Memory B cell (primary cell): ENCODE measurements around the gene UBE2D2.

Experiments used
- ATAC-seq: fragments of 150-1000 bp; cut with Tn5 transposase; 2 replicates; pipeline ENCODE4 v1.10.0; 2021; ENCODE audit warnings: low read depth, mild to moderate bottlenecking, moderate library complexity
- DNase-seq, 2 donors: peaks; one replicate each; pipeline ENCODE4 v3.0.0; 2022; ENCODE audit warnings: low spot score in 2 of 2
- H3K27ac Mint-ChIP-seq: one replicate; pipeline ENCODE4 v1.8.0; 2022; ENCODE audit warnings: mild to moderate bottlenecking, moderate library complexity, mixed read lengths
- H3K27me3 Mint-ChIP-seq: one replicate; pipeline ENCODE4 v1.8.0; 2022; ENCODE audit warnings: mixed read lengths
- H3K36me3 Mint-ChIP-seq: one replicate; pipeline ENCODE4 v1.8.0; 2022; ENCODE audit warnings: mild to moderate bottlenecking, mixed read lengths
- H3K4me1 Mint-ChIP-seq: one replicate; pipeline ENCODE4 v1.8.0; 2022; ENCODE audit warnings: mixed read lengths
- H3K4me3 Mint-ChIP-seq: one replicate; pipeline ENCODE4 v1.8.0; 2022; ENCODE audit warnings: mild to moderate bottlenecking, moderate library complexity, mixed read lengths
- H3K9me3 Mint-ChIP-seq: one replicate; pipeline ENCODE4 v1.8.0; 2022; ENCODE audit warnings: mixed read lengths

The UBE2D2 gene

GRCh38 chr5:139665626-139666025, 104.5 kb downstream of the UBE2D2 start:
- Mint-ChIP-seq H3K27me3 (no peaks in the 10 kb centered on the region), H3K36me3 (no peaks in the 10 kb centered on the region), H3K4me3 (no peak overlapping the region), H3K27ac (peak overlapping the region; percentile 80), H3K9me3 (no peaks in the 10 kb centered on the region), H3K4me1 (peaks cover 78% of the 10 kb centered on the region)
- ATAC-seq, result no peak
- no peak for DNase-seq

DNA sequence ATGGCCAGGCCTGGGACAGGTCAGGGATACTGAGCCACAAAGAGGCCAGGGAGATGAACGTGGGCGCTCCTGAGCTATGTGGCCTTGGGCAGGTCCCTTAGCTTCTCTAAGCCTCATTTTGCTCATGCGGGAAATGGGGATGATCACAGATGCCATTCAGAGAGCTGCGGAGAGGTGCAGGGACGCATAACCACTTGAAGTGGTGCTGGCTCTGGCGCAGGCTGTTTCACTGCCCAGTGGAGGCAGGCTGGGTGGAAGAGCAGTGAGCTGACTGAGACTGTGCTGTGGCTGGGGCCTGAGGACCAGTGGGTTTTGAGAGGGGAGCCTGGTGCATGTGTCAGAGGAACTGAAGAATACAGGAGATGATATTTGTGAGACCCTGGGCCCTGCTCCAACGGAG, 105.4 kb downstream of the UBE2D2 start:
- no peak for ATAC-seq
- Mint-ChIP-seq H3K27ac (peak overlapping the region; percentile 80), H3K4me3 (peak overlapping the region; percentile 54), H3K4me1 (peaks cover 75% of the 10 kb centered on the region), H3K9me3 (no peaks in the 10 kb centered on the region), H3K27me3 (no peaks in the 10 kb centered on the region), H3K36me3 (no peaks in the 10 kb centered on the region)
- no peak for DNase-seq

DNA sequence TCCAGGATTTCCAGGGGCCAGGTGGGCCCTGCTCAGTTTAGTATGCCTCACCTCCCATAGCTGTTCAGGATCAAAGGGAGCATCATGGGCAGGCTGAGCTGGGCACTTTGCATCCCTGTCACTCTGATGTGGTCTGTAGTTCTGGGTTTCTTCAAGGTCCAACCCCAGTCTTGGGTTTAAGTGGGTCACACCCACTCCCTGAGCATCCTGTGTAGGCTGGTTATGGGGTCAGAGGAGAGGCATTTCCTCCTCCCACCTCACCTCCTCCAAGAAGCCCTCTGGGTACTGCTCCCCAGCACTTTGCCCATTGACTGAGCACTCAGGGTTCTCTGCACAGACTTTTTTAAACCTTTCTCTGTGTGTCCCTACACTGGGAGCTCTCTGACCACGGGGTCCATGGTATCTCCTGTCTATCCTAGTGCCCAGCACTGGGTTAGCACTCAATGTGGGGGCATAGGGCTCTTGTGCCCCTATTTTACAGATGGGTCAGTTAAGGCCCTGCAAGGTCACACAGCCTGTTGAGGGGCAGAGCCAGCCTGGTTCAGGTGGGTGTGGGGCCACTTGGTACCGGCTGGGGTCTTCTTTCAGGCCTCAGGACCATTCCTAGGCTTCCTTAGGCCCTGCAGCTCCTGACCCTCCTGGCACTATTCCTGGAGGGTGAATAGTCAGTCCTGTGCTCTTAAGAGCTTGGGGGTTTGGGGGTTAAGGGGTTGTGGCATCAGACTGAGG, 106.0 kb downstream of the UBE2D2 start:
- no peak for ATAC-seq

DNA sequence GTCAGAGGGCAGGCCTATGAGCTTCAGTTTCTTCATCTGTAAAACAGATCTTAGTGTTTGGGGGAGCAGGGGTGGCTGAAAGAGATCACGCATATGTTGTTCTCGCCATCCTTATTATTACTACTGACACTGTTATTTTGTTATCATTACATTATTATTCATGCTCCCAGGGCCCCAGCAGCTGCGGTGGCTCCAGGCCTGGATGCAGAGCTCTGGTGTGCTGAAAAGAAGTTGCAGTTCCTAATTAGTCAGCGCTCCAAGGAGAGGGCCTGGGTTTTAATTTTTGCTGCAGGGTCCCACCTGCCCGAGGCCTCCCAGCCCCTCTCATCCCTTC, 106.6 kb downstream of the UBE2D2 start:
- peak overlapping the region; percentile 92 for H3K27ac Mint-ChIP-seq
- H3K4me1 Mint-ChIP-seq, result peaks cover 73% of the 10 kb centered on the region
- H3K4me3 Mint-ChIP-seq, result peak overlapping the region; percentile 87
- no peaks in the 10 kb centered on the region for H3K27me3 Mint-ChIP-seq
- no peak for DNase-seq
- ATAC-seq, result no peak
- no peaks in the 10 kb centered on the region for H3K9me3 Mint-ChIP-seq
- no peaks in the 10 kb centered on the region for H3K36me3 Mint-ChIP-seq

More for the DNA sequence above, 106.0 kb downstream of the UBE2D2 start:
- Mint-ChIP-seq H3K4me1 (peaks cover 72% of the 10 kb centered on the region), H3K36me3 (no peaks in the 10 kb centered on the region), H3K27me3 (no peaks in the 10 kb centered on the region), H3K9me3 (no peaks in the 10 kb centered on the region), H3K27ac (peak overlapping the region; percentile 92), H3K4me3 (peak overlapping the region; percentile 87)
- DNase-seq, result no peak

- DNase-seq (no peak), ATAC-seq (peak; percentile 12)
- Mint-ChIP-seq H3K36me3 (no peaks in the 10 kb centered on the region), H3K9me3 (no peaks in the 10 kb centered on the region), H3K4me1 (peaks cover 72% of the 10 kb centered on the region), H3K4me3 (peak overlapping the region; percentile 87), H3K27ac (peak overlapping the region; percentile 92), H3K27me3 (no peaks in the 10 kb centered on the region)
Observed at GRCh38 chr5:139668064-139668880, 107.1 kb downstream of the UBE2D2 start.

DNA sequence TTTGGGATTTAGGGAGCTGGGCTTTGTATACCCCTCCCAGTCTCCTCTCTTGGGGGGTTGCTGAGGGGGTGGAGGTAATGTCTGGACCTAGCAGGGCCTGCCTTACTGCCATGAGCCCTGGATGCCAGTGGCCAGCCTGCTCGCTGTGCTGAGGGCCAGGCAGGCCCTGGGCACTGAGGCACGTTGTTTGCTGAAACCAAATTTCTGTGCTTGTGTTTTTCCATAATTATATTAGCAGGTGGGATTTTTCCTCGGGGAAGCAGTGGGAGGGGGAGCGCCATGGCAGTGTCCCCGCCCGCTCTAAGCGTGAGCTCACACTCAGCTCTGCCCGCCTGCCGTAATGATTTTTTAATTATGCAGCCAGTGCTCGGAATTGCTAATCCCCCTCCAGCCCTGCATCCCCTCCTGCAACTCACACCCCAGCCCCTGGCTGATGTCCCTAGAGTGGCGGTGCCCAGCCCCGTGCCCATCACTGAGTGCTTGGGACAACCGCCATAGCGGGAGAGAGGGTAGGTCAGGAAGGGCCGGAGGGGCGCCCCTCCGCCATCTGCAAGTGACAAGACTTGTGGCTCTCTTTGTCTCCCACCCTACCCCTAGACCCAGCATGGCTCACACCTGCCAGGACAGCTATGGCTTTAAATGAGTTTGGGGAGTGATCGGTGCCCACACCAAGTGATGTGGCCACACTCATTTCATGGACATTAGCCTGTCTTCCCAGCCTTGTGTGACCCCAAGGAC, 108.0 kb downstream of the UBE2D2 start:
- Mint-ChIP-seq H3K4me1 (peaks cover 68% of the 10 kb centered on the region), H3K36me3 (no peaks in the 10 kb centered on the region), H3K27ac (peak overlapping the region; percentile 92), H3K9me3 (no peaks in the 10 kb centered on the region), H3K4me3 (peak overlapping the region; percentile 77), H3K27me3 (no peaks in the 10 kb centered on the region)
- ATAC-seq (no peak), DNase-seq (no peak)

DNA sequence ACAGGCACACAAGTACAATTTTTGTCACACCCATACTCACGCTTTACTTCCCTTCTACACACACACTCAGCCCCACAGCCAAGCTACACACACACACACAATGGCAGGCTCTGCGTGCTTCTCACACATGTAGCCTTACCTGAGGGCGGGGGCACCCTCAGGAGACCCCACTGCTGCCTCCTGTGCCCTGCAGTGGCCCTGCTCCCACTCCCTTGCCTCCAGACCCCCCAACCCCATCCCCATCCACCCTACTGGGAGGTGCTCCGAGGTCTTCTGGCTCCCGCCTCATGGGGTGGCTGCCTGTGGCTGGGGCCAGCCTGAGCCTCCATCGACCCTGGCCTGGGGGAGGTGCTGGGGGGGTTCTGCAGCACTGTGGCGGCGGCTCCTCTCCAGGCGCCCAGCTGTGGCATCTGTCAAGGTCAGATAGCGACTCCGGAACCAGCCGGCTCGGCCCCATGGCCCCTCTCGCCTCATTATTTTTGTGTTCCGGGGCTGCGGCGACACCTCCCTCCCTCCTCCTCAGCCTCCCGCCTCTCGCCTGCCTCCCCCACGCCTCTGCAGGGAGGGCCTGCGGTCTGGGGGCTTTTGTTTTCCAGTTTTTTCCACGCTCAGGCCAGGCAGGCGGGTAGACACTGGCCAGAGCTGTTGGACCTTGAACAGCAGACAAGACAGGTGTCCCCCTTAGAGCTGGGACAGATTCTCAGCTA, 108.7 kb downstream of the UBE2D2 start:
- Mint-ChIP-seq H3K27ac (peak overlapping the region; percentile 92), H3K27me3 (no peaks in the 10 kb centered on the region), H3K9me3 (no peaks in the 10 kb centered on the region), H3K4me1 (peaks cover 65% of the 10 kb centered on the region), H3K36me3 (peaks cover under 1% of the 10 kb centered on the region), H3K4me3 (peak overlapping the region; percentile 77)
- peak; percentile 44 for ATAC-seq
- peak; percentile 56 to 67 for DNase-seq

- Mint-ChIP-seq H3K27me3 (no peaks in the 10 kb centered on the region), H3K36me3 (peaks cover 3% of the 10 kb centered on the region), H3K9me3 (no peaks in the 10 kb centered on the region), H3K4me3 (peak overlapping the region; percentile 77), H3K4me1 (peaks cover 63% of the 10 kb centered on the region), H3K27ac (peak overlapping the region; percentile 92)
- ATAC-seq (peak; percentile 64), DNase-seq (peak; percentile 60 to 64)
Observed at GRCh38 chr5:139670369-139671095, 109.4 kb downstream of the UBE2D2 start.

DNA sequence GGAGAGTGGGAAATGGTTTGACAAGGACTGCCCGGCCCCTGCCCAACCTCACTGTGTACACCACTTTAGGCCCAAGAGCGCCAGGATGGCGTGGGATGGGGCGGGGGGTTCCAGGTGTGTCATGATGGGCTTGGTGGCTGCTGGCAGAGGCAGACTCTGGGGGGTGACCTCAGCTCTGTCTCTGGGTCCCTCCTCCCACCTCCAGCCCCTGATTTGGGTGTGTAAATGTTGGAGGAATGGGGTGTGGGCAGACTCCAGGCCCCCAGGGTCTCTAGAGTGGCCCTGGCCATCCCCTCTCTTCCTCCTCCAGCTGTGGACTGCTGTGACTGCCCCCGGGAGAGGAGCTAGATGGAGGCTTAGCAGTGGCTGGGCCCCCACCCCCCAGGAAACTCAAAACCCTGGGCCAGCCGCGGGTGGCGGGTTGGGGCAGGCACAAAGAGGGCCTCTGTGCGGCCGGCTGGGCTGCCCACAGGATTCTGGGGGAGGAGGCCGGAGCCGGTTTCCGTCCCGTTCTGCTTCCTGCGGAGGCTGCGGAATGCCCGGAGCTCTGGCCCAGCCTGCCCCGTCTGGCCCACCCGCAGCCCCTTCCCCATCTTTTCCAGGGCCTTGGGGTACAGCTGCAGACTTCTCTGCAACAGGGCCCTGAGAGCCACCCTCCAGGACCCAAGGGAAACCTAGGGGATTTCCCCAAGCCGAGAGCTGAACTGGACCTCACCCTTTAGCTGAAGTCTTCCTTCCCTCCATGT, 110.1 kb downstream of the UBE2D2 start:
- no peak for ATAC-seq
- H3K27ac Mint-ChIP-seq, result peak overlapping the region; percentile 92
- H3K27me3 Mint-ChIP-seq, result no peaks in the 10 kb centered on the region
- peak overlapping the region; percentile 85 for H3K4me3 Mint-ChIP-seq
- peaks cover 57% of the 10 kb centered on the region for H3K4me1 Mint-ChIP-seq
- H3K9me3 Mint-ChIP-seq, result no peaks in the 10 kb centered on the region
- H3K36me3 Mint-ChIP-seq, result peaks cover 3% of the 10 kb centered on the region
- DNase-seq, result no peak

GRCh38 chr5:139675213-139675612, 114.1 kb downstream of the UBE2D2 start:
- Mint-ChIP-seq H3K9me3 (no peaks in the 10 kb centered on the region), H3K27ac (peak overlapping the region; percentile 54), H3K27me3 (no peaks in the 10 kb centered on the region), H3K36me3 (peaks cover 10% of the 10 kb centered on the region), H3K4me3 (peak overlapping the region; percentile 38), H3K4me1 (peaks cover 45% of the 10 kb centered on the region)
- ATAC-seq (no peak), DNase-seq (no peak)

GRCh38 chr5:139675825-139676224, 114.7 kb downstream of the UBE2D2 start:
- Mint-ChIP-seq H3K27ac (peak overlapping the region; percentile 54), H3K36me3 (peaks cover 10% of the 10 kb centered on the region), H3K9me3 (no peaks in the 10 kb centered on the region), H3K27me3 (no peaks in the 10 kb centered on the region), H3K4me3 (no peak overlapping the region), H3K4me1 (peaks cover 40% of the 10 kb centered on the region)
- DNase-seq, result no peak
- no peak for ATAC-seq

DNA sequence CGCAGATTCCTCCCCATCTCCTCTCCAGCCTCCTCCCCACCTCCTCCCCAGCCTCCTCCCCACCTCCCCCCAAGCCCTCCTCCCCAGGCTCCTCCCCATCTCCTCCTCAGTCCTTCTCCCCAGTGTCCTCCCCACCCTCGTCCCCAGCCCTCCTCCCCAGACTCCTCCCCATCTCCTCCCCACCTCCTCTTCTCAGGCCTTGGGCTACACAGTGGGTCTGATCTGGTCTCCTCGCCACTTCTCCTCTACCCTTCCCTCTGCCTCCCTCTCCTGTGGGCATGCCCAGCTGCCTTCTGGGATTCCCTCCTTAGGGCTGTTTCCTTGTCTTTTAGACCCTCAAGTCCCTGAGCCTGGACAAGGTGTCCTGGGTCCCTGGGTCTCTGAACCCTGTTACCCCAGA, 115.3 kb downstream of the UBE2D2 start:
- peaks cover 10% of the 10 kb centered on the region for H3K36me3 Mint-ChIP-seq
- H3K27ac Mint-ChIP-seq, result peak overlapping the region; percentile 91
- no peak for DNase-seq
- no peaks in the 10 kb centered on the region for H3K9me3 Mint-ChIP-seq
- peaks cover 40% of the 10 kb centered on the region for H3K4me1 Mint-ChIP-seq
- H3K4me3 Mint-ChIP-seq, result peak overlapping the region; percentile 54
- no peak for ATAC-seq
- no peaks in the 10 kb centered on the region for H3K27me3 Mint-ChIP-seq
